K562 (cell line): ENCODE measurements around the gene MACROD2.

ENCODE experiments used
- CUX1 ChIP-seq: fragments of 200-800 bp; sonication (Bioruptor generic); IDR thresholded peaks from 2 replicates; pipeline ENCODE4 v1.6.1; 2016; ENCODE audit warnings: missing genetic modification characterization, missing compliant biosample characterization
- DNMT1 ChIP-seq: fragments of 450-650 bp; IDR thresholded peaks from 2 replicates; pipeline ENCODE4 v1.6.1; 2016; ENCODE audit warnings: antibody characterized with exemption, mild to moderate bottlenecking
- E2F8 ChIP-seq: fragments of 450-650 bp; IDR thresholded peaks from 2 replicates; pipeline ENCODE4 v1.7.1; 2018; ENCODE audit warnings: mild to moderate bottlenecking, low read depth; ENCODE audit not compliant: partially characterized antibody
- FOXM1 ChIP-seq, 2 experiments: fragments of 450-650 bp in 1 of 2; sonication (generic) in 1 of 2; formaldehyde crosslinking in 1 of 2; IDR thresholded peaks; 2 replicates each; pipeline versions ENCODE4 v1.6.1 to v1.9.0; 2017 to 2022; ENCODE audit warnings: low read depth in 2 of 2, mild to moderate bottlenecking in 2 of 2, missing genetic modification reagents in 1 of 2, moderate library complexity in 1 of 2
- IRF2 ChIP-seq: sonication (generic); formaldehyde crosslinking; IDR thresholded peaks from 2 replicates; pipeline ENCODE4 v1.8.1; 2022; ENCODE audit warnings: mild to moderate bottlenecking, missing genetic modification reagents
- POLR2A ChIP-seq: fragments of 450-650 bp; conservative IDR thresholded peaks from 2 replicates; pipeline ENCODE4 v1.6.1; 2016
- RNF2 ChIP-seq: sonication (generic); IDR thresholded peaks from 2 replicates; pipeline ENCODE4 v1.6.1; 2016
- ZNF316 ChIP-seq: fragments of 450-650 bp; IDR thresholded peaks from 2 replicates; pipeline ENCODE4 v1.6.1; 2016
- TF ChIP-seq, protein P1 (sequence below): sonication (generic); formaldehyde crosslinking; IDR thresholded peaks from 2 replicates; pipeline ENCODE4 v1.8.0; 2022; ENCODE audit warnings: mild to moderate bottlenecking, low read depth, missing genetic modification reagents
- TF ChIP-seq, protein P2 (sequence below): sonication (generic); formaldehyde crosslinking; IDR thresholded peaks from 2 replicates; pipeline ENCODE4 v1.8.0; 2023; ENCODE audit warnings: mild to moderate bottlenecking, missing genetic modification reagents
- TF ChIP-seq, protein P3 (sequence below), 2 experiments: fragments of 450-650 bp; conservative IDR thresholded peaks; 2 replicates each; pipeline ENCODE4 v1.6.1; 2017; ENCODE audit warnings: mild to moderate bottlenecking in 2 of 2, moderate library complexity in 2 of 2
- TF ChIP-seq, protein P4 (sequence below): IDR thresholded peaks from 2 replicates; pipeline ENCODE4 v1.6.1; 2012; ENCODE audit warnings: low read depth, low read length, improper control_type of control experiment, borderline replicate concordance
- TF ChIP-seq, protein P5 (sequence below): sonication (generic); formaldehyde crosslinking; IDR thresholded peaks from 2 replicates; pipeline ENCODE4 v1.8.1; 2023; ENCODE audit warnings: mild to moderate bottlenecking, missing genetic modification reagents

DNA sequence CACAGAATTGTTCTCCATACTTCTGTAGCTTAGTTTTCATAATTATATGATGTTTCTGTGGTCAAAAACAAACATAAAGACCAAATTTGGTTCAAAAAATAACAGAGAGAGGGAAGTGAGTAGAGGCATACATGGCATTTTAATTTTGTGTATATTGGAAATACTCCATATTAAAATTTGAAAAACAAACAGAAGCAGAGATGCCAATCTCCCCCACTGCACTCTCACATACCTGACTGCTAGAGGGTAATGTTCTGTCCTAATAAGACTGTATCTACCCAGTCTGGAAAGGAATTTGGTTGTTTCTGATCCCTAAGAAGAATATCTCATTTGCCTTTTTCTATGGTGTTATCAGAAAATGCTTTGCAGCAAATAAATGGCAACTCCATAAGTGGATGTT, 1301.1 kb downstream of the MACROD2 start:
- TF ChIP-seq ZNF316: no peak
- TF ChIP-seq, protein P1, sequence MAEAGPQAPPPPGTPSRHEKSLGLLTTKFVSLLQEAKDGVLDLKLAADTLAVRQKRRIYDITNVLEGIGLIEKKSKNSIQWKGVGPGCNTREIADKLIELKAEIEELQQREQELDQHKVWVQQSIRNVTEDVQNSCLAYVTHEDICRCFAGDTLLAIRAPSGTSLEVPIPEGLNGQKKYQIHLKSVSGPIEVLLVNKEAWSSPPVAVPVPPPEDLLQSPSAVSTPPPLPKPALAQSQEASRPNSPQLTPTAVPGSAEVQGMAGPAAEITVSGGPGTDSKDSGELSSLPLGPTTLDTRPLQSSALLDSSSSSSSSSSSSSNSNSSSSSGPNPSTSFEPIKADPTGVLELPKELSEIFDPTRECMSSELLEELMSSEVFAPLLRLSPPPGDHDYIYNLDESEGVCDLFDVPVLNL (CRISPR knock-in tag): no peak
- TF ChIP-seq, protein P2, sequence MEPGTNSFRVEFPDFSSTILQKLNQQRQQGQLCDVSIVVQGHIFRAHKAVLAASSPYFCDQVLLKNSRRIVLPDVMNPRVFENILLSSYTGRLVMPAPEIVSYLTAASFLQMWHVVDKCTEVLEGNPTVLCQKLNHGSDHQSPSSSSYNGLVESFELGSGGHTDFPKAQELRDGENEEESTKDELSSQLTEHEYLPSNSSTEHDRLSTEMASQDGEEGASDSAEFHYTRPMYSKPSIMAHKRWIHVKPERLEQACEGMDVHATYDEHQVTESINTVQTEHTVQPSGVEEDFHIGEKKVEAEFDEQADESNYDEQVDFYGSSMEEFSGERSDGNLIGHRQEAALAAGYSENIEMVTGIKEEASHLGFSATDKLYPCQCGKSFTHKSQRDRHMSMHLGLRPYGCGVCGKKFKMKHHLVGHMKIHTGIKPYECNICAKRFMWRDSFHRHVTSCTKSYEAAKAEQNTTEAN: no peak
- TF ChIP-seq CUX1: no peak
- TF ChIP-seq, protein P3, sequence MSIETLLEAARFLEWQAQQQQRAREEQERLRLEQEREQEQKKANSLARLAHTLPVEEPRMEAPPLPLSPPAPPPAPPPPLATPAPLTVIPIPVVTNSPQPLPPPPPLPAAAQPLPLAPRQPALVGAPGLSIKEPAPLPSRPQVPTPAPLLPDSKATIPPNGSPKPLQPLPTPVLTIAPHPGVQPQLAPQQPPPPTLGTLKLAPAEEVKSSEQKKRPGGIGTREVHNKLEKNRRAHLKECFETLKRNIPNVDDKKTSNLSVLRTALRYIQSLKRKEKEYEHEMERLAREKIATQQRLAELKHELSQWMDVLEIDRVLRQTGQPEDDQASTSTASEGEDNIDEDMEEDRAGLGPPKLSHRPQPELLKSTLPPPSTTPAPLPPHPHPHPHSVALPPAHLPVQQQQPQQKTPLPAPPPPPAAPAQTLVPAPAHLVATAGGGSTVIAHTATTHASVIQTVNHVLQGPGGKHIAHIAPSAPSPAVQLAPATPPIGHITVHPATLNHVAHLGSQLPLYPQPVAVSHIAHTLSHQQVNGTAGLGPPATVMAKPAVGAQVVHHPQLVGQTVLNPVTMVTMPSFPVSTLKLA (conservative IDR thresholded peaks at IDR 0.05): no peak
- no peak for TF ChIP-seq IRF2 (CRISPR knock-in tag)
- no peak for TF ChIP-seq E2F8
- no peak for TF ChIP-seq DNMT1
- no peak for TF ChIP-seq RNF2
- no peak for TF ChIP-seq FOXM1 (IDR thresholded peaks at IDR 0.05; ENCODE audit: low read depth)
- no peak for TF ChIP-seq FOXM1 (CRISPR knock-in tag; IDR thresholded peaks at IDR 0.05; ENCODE audit: low read depth)
- TF ChIP-seq, protein P4, sequence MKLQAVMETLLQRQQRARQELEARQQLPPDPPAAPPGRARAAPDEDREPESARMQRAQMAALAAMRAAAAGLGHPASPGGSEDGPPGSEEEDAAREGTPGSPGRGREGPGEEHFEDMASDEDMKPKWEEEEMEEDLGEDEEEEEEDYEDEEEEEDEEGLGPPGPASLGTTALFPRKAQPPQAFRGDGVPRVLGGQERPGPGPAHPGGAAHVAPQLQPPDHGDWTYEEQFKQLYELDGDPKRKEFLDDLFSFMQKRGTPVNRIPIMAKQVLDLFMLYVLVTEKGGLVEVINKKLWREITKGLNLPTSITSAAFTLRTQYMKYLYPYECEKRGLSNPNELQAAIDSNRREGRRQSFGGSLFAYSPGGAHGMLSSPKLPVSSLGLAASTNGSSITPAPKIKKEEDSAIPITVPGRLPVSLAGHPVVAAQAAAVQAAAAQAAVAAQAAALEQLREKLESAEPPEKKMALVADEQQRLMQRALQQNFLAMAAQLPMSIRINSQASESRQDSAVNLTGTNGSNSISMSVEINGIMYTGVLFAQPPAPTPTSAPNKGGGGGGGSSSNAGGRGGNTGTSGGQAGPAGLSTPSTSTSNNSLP: no peak
- TF ChIP-seq POLR2A: no peak
- TF ChIP-seq, protein P5, sequence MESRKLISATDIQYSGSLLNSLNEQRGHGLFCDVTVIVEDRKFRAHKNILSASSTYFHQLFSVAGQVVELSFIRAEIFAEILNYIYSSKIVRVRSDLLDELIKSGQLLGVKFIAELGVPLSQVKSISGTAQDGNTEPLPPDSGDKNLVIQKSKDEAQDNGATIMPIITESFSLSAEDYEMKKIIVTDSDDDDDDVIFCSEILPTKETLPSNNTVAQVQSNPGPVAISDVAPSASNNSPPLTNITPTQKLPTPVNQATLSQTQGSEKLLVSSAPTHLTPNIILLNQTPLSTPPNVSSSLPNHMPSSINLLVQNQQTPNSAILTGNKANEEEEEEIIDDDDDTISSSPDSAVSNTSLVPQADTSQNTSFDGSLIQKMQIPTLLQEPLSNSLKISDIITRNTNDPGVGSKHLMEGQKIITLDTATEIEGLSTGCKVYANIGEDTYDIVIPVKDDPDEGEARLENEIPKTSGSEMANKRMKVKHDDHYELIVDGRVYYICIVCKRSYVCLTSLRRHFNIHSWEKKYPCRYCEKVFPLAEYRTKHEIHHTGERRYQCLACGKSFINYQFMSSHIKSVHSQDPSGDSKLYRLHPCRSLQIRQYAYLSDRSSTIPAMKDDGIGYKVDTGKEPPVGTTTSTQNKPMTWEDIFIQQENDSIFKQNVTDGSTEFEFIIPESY (CRISPR knock-in tag): no peak
